GM12801 (cell line): ENCODE measurements around the gene MAP3K7CL.

Source experiments
- TF ChIP-seq, protein P1 (sequence below): IDR thresholded peaks from one replicate; pipeline ENCODE4 v1.5.1; 2011; ENCODE audit warnings: control low read depth; ENCODE audit not compliant: insufficient read length; ENCODE audit errors: extremely low read depth

Gene MAP3K7CL

DNA sequence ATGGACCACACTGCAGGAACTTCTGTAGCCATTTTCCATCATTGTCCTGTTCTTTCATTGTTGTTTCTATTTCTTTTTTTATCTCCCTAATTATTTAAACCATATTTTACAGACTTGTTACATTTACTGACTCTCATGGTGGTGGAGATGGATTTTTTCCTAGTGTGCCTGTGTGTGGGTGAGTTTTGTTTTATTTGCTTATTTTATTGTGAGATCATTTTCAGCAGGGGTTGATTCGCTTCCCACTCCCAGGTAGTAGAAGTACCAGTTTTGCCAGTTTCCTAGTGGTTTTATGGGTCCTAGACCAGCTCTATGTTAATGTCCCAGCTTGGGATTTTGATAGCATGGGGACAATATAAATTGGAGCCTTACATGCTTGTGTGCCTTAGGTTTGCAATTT lies 88.3 kb downstream of the MAP3K7CL start:
- TF ChIP-seq, protein P1, sequence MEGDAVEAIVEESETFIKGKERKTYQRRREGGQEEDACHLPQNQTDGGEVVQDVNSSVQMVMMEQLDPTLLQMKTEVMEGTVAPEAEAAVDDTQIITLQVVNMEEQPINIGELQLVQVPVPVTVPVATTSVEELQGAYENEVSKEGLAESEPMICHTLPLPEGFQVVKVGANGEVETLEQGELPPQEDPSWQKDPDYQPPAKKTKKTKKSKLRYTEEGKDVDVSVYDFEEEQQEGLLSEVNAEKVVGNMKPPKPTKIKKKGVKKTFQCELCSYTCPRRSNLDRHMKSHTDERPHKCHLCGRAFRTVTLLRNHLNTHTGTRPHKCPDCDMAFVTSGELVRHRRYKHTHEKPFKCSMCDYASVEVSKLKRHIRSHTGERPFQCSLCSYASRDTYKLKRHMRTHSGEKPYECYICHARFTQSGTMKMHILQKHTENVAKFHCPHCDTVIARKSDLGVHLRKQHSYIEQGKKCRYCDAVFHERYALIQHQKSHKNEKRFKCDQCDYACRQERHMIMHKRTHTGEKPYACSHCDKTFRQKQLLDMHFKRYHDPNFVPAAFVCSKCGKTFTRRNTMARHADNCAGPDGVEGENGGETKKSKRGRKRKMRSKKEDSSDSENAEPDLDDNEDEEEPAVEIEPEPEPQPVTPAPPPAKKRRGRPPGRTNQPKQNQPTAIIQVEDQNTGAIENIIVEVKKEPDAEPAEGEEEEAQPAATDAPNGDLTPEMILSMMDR = no peak

DNA sequence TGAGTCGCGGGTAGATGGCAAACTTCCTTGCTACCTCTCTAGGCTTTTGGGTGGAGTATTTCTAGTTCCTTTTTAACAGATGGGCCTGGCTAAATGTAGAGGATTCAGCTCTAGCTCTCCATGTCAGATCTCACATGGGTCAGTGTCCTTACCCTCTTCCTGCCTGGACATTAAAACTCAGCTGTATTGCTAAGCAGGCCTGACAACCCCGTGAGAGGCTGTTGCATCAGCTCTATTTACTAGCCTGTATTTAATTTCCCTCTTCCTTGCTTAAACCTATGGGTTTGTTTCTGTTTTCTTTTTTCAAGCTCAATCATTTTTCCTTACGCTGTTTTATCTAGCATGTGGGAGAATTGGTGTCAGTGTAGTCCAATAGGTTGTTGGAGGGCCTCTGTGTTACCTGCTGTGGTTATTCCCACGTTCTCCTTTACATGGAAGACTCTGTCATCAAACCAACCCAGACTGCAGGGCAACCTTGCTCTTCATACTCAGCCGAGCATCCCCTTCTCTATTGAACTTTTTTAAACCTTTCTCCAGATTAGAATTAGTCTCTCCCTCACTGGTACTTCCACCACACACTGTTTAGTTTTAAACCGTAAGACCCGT lies 88.8 kb downstream of the MAP3K7CL start:
- TF ChIP-seq, protein P1 = no peak

DNA sequence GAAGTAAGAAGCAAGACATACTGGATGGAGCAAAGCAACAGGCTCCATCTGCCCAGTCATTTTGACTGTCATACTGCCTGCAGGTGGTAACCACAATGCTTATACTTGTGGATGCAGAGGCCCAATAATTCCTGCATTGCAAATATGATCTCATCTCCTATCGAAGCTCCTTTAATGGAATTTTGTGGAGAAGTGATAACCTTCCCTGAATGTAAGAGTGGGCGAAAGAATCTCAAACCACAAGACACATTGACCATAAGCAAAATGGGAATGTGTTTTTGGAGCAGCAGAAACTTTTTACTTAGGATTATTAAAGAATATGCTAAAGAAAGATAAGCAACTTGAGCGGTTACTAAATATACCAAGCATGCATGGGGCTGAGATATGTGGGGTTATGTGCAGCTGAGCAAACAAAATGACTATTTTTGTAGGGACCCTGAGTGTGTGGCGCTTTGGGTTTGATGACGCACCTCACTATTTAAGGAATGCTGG lies 90.9 kb downstream of the MAP3K7CL start:
- TF ChIP-seq, protein P1 = no peak

DNA sequence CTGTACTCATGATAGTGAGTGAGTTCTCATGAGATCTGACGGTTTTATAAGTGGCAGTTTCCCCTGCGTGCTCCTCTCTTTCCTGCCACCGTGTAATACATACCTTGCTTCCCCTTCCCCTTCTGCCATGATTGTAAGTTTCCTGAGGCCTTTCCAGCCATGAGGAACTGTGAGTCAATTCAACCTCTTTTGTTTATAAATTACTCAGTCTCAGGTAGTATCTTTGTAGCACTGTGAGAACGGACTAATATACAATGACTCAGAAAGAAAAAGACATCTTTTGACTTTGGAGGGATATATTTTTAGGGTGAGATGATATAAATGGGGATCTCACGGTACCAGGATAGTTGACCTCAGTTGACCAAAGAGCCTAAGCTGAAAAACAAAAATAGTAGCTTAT lies 93.6 kb downstream of the MAP3K7CL start:
- TF ChIP-seq, protein P1 = no peak
